ENCODE data around the gene HSPA13.

The HSPA13 gene

DNA sequence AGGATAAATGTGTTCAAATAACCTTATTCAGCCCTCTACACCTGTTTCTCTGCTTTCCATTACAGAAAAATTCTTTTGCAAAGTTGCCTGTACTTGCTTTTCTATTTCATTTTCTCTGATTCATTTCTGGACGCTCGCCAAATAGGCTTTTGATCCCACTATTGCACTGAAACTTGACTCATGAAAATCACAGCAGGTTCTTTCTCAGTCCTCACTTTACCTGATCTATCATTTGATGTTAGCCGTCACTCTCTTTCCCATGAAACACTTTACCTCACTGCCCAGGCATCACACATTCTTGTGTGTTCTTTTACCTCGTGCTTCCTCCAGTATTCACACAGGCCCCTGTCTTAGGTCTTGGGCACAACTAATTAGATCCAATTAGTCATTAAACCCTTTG is 26.2 kb downstream of the HSPA13 start:
- TF ChIP-seq, protein P1, sequence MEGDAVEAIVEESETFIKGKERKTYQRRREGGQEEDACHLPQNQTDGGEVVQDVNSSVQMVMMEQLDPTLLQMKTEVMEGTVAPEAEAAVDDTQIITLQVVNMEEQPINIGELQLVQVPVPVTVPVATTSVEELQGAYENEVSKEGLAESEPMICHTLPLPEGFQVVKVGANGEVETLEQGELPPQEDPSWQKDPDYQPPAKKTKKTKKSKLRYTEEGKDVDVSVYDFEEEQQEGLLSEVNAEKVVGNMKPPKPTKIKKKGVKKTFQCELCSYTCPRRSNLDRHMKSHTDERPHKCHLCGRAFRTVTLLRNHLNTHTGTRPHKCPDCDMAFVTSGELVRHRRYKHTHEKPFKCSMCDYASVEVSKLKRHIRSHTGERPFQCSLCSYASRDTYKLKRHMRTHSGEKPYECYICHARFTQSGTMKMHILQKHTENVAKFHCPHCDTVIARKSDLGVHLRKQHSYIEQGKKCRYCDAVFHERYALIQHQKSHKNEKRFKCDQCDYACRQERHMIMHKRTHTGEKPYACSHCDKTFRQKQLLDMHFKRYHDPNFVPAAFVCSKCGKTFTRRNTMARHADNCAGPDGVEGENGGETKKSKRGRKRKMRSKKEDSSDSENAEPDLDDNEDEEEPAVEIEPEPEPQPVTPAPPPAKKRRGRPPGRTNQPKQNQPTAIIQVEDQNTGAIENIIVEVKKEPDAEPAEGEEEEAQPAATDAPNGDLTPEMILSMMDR (IDR thresholded peaks at IDR 0.05), result no peak

DNA sequence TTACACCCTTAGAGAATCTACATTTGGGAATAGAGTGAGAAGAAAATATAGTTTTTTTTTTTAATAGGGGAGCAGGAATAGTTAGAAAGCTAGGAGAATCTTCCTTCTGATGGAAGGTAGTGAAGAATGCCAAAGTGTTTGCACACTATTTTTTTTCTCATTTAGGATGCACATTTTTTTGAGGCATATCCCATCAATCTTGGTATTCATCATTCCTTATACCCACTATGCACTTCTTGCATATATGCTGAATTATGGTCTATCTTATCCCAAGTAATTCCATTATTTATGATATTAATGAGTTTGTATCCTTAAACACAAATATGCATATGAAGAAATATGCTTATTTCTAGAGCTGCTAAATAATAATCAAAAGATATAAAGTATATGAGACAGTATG is 28.4 kb downstream of the HSPA13 start:
- TF ChIP-seq, protein P1 (IDR thresholded peaks at IDR 0.05), result no peak

DNA sequence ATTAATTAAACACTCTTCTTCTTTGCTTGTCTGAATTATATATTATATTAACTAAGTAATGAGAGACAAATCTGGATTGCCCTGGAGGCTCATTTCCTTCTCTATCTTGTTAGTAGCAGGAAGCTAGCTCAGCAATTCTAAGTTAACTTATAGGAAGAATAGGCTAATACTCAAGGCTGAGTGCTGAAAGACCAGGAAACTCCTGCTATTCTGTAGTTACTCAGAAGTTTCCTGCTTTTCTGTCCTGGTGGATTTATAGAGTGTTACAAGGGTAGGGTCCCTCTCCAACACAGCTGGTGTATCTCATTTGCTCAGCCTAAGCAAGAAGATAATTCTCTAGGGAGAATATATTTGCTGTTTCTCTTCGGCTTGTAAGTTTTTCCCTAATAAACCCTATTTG is 29.2 kb downstream of the HSPA13 start:
- TF ChIP-seq, protein P1 (IDR thresholded peaks at IDR 0.05), result no peak

DNA sequence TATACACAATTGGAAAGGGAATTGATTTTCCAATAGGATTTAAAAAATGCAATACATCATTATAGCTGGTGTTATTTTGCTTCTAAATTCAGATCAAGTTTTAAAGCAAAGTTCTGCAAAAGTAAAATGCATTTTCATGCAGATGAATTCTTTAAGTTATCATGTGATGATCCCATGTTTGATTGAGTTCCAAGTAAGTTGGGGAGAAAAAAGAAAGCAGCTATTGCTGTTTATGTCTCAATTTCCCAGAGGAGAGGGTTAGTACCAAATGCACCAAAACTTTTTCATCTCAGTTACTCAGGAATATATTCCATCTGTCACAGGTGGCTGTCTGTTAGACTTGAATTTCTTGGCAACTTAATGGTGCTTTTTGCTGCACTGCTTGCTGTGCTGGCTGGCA is 29.7 kb downstream of the HSPA13 start:
- TF ChIP-seq, protein P1 (IDR thresholded peaks at IDR 0.05), result no peak

DNA sequence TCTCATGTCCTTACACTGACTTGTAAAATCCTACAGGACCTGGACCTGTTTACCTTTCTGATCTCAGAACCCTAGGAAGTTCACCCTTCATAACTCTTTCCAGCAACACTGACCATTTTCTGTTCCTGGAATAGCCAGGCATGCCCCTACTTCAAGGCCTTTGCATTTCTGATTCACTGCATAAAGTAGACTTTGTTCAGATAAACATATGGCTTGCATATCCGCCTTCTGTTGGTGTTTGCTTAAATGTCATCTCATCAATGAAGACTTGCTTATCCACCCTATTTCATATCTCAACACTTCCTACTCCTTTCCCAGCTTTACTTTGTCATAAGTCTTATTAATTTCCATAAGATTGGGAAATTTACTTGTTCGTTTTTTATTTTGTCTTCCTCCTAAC is 57.4 kb downstream of the HSPA13 start:
- TF ChIP-seq, protein P1 (IDR thresholded peaks at IDR 0.05), result no peak
